Thyroid gland (tissue), 4 donors: ENCODE results near the gene TXK.

Experiments
- CTCF ChIP-seq, 6 experiments: fragments of 200-600 bp in 3 of 6; fragments of 450-650 bp in 3 of 6; sonication (generic) in 3 of 6; IDR thresholded peaks; one replicate each; pipeline ENCODE4 v1.5.1; 2016 to 2019; ENCODE audit warnings: antibody characterized with exemption in 6 of 6, mild to moderate bottlenecking in 2 of 6, inconsistent platforms in 1 of 6, moderate library complexity in 1 of 6
- POLR2A ChIP-seq, 2 donors: fragments of 450-650 bp; IDR thresholded peaks; one replicate each; pipeline ENCODE4 v1.6.1; 2017; ENCODE audit warnings: antibody characterized with exemption in 2 of 2, mild to moderate bottlenecking in 2 of 2, moderate library complexity in 1 of 2

DNA sequence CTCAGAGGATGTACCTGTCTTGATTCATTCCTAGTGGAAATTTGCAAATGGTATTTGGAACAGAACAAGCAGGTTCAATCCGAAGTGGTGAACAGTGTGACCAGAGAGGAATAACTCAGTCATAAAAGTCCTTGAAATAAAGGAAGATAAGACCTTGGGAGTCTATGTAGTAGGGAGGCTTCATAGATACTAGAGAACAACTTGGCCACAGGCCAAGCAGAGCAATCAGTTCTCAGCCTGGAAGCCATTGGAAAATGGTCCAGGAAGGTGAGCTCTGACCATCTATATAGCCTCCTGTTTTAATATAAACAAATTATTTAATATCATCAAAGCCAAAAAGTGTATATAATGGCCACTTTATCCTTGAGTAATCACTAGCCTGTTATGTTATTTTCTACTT is 11.3 kb downstream of the TXK start:
- TF ChIP-seq POLR2A (IDR thresholded peaks at IDR 0.05): no peak
- no peak for TF ChIP-seq CTCF (IDR thresholded peaks at IDR 0.05)
